IPS-NIHi7 (cell line): Measurements from ENCODE around the gene DEPDC1B.
"Not testable (repeated sequence)": the region's sequence is repeated elsewhere in the genome, so short reads cannot be mapped to it uniquely, and the experiment has no call there.

Source experiments
- DNase-seq: peaks from one replicate; pipeline ENCODE4 v3.0.0; 2012; ENCODE audit warnings: mixed read lengths; ENCODE audit errors: extremely low spot score

DEPDC1B gene

DNA sequence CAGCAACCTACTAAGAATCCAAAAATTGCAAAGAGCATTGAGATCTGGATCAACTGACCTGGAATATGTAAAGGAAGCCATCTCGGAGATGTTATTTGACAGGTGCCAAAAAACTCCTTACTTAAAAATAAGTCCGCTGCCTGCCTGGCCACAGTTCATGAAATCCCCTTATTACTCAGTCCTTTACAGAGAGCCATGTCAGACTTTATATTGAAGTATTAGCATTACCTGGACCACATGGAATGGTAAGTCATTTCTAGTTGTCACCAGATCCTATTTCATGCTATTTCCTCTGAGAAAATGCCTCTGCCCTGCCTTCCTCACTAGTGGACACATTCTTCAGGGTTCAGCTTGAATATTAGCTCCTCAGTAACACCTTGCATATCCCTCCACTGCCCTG lies 115.7 kb downstream of the DEPDC1B start:
- DNase-seq: no peak

DNA sequence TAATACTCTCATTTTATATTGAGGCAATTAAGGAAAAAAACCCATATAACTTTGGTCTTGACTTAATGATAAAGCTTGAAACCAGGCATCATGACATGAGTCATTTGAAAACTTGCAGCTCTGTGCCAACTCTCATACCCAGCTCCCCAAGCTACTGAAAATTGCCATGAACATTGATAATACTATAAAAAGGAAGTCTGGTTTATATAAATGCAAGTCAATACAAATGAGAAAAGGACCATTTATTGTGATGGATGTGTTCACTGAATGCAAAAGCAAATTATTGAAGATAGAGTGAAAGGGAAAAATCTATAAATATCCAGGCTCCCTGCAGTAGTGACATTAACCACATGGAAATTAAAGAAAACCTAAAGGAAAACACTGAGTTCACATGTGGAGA lies 116.3 kb downstream of the DEPDC1B start:
- DNase-seq: no peak

DNA sequence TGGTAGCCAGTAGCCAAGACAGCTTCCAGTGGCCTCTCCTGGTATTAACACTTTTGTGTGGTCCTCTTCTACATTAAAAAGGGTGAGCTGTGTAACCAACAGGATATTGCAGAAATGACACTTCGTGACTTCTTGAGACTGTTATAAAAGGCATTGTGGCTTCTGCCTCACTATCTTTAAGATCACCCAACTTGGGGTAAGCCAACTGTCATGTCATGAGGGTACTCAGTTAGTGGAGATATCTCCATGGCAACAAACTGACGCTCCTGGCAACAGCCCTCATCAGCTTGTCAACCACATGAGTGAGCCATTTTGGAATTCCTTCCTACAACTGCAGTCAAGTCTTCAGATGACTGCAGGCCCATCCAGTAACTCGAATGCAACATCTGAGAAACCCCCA lies 121.7 kb downstream of the DEPDC1B start:
- DNase-seq: no peak

DNA sequence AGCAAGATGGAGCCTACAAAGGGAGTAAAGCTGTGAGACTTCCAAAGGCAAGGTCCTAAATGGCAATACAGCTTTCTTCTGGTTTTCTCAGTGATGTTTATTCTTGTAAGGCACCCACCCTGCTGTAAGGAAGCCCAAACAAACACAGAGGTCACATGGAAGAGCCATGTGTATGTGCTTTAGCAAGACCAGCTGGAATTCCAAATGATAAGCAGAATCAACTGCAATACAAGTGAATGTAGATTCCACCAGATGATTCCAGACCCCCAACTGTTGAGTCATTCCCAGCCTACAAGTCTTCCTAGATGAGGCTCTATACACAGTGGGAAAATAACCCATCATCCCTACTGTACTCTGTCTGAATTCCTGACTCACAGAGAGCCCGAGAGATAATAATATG lies 122.8 kb downstream of the DEPDC1B start:
- no peak for DNase-seq

DNA sequence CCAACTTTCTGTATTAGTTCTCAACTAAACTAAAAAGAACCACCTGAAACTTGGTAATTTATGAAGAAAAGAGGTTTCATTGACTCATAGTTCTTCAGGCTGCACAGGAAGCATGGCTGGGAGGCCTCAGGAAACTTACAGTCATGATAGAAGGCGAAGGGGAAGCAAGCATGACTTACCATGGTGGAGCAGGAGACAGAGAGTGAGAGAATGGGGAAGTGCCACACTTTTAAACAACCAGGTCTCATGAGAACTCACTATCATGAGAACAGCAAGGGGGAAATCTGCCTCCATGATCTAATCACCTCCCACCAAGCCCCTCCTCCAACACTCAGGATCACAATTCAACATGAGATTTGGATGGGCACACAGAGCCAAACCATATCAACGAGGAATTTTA lies 123.5 kb downstream of the DEPDC1B start:
- no peak for DNase-seq

DNA sequence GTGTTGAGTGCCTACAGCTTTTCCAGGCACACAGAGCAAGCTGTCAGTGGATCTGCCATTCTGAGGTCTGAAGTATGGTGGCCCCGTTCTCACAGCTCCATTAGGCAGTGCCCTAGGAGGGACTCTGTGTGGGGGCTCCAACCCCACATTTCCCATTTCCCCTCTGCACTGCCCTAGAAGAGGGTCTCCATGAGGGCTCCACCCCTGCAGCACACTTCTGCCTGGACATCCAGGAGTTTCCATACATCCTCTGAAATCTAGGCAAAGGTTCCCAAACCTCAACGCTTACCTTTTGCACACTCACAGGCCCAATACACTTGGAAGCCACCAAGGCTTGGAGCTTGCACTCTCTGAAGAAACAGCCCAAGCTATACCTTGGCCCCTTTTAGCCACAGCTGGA lies 131.3 kb downstream of the DEPDC1B start:
- no peak for DNase-seq

DNA sequence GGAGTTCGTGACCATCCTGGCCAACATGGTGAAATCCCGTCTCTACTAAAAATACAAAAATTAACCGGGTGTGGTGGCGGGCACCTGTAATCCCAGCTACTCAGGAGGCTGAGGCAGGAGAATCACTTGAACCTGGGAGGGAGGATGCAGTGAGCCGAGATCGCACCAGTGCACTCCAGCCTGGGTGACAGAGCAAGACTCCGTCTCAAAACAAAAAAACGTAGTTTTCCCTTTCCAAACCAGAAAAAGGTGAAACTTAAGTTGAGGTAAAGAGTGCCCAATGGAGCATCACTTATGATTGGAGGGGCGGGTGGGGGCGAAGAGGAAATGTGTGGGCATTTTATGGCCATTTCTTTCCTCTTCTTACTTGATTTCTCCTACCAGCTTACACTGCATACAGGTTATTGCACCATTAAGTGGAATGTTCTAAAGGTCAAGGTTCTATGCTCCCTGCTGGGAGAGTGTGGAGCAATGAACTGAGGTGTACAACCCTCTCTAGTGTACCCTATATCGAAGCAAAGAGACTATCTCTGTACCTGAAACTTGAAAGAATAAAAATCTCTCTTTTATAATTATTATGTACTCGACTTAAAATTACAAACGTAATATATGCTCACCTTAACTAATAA lies 136.2 kb downstream of the DEPDC1B start:
- no peak for DNase-seq

DNA sequence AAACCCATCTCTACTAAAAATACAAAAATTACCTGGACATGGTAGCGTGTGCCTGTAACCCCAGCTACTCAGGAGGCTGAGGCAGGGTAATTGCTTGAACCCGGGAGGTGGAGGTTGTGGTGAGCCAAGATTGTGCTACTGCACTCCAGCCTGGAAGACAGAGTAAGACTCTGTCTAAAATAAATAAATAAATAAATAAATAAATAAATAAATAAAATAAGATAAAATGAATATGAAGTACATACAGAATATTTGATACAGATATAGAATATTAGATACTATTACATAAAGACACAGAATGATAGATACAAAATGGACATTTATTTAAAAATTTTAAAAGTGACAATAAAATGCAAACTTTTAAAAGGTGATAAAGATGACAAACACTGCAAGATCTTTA lies 146.7 kb downstream of the DEPDC1B start:
- DNase-seq: not testable (repeated sequence)

DNA sequence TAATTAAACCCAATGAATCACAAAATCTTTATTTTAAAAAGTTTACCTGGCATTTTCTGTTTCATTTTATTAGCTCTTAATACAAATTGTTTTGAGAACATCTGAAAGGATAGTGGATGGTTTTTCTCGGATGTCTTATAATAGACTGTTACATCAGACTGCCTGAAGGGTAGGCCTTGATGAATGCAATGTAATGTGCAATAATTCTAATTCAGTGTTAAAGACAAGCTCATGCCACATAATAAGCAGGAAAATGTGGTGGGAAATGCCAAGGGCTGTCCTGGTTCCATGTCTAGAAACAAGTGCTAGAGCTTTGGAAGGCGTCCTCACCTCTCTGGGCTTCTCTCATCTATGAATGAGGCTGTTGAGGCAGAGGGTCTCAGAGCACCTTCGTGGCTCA lies 148.1 kb downstream of the DEPDC1B start:
- DNase-seq: no peak

DNA sequence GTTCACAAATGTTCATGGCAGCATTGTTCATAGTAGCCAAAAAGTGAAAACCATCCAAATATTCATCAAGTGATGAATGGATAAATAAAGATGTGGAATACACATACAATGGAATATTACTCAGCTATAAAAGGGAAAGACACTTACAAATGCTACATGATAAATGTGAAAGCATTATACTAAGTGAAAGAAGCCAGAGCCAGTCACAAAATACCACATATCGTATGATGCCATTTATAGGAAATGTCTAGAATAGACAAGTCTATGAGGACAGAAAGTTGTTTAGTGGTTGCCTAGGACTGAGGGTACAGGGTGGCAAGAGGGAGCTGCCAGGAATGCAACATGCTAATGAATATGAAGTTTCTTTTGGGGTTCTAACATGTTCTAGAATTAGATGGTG lies 148.7 kb downstream of the DEPDC1B start:
- DNase-seq: no peak

DNA sequence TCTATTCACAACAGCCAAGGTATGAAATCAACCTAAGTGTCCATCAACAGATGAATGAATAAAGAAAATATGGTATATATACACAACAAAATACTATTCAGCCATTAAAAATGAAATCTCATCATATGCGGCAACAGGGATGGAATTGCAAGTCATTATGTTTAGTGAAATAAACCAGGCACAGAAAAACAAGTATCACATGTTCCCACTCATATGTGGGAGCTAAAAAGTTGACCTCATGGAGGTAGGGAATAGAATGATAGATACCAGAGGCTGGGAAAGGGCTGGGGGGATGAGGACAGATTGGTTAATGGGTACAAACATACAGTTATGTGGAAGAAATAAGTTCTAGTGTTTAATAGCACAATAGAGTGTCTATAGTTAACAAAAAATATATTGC lies 149.7 kb downstream of the DEPDC1B start:
- DNase-seq: no peak

DNA sequence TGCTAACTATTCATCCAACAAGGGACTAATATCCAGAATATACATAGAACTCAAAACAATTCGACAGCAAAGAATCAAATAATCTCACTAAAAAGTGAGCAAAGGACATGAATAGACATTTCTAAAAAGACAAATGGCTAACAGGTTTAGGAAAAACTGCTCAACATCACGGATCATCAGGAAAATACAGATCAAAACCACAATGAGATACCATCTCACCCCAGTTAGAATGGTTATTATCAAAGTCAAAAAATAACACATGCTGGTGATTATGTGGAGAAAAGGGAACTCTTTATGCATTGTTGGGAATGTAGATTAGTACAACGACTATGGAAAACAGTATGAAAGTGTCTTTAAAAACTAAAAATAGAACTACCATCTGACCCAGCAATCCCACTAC lies 150.1 kb downstream of the DEPDC1B start:
- DNase-seq: no peak
